ENCODE measurements around the gene SOX18. TPM values are rescaled to one million over a fixed set of nuclear protein-coding genes. Genes with fewer than 3 reads are reported as not detected.

The SOX18 gene
- total and polyA plus RNA-seq, 2 of the 13 experiments (the other 11 are each of a cell fraction or from before 2014, with no cell fraction given): 1.6 to 1.9 TPM

DNA sequence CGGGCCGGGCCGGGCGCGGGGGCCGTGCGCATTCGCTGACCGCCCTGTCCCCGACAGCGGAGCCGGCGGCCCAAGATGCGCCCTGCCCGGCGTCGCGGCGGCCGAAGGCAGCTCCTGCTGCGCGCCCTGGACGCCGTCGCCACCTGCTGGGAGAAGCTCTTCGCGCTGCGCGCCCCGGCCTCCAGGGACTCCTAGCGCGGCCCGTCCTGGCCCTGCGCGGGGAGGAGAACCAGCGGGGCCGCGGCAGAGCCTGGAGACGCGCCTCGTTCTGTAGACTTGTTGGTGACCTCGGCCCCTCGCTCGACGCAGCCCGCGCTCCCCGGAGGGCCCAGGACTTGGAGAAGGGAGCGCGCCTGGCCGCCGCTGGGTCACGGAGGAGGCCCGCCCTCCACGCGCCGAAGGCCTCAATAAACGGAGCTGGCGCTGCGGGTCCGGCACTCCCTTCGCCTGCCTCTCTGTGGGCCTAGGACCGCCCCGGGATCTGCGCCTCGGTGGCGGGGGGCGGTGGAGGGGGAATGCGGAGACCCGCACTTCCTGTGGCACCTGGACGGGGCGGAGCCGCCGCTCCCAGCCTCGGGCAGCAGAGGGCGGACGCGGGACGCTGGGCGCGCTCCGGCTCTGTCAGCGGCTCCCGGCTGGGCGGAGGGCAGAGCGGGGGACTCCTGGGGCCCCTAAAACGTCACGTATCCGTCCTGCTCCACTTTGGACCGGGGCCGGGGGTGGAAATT lies 10.7 kb downstream of the SOX18 start:
- no peaks in the 10 kb centered on the region for H3K9me3 ChIP-seq (ENCODE audit: low read length)
- no peaks in the 10 kb centered on the region for H3K27me3 ChIP-seq (ENCODE audit: control insufficient read depth in 1 of 2, insufficient read depth in 2 of 2, low read length in 2 of 2)
- intact Hi-C loops (cut with micrococcal nuclease; ENCODE audit: unreplicated experiment) (no loop called here), in situ Hi-C loops (cut with HindIII; ENCODE audit: extremely low pct_ligation_motif_present, low pct_unique_long_range_greater_than_20kb) (no loop called here)
- no peak for FAIRE-seq
- H3K4me2 ChIP-seq (ENCODE audit: low read depth, low read length): no peak overlapping the region
- peaks cover 71% of the 10 kb centered on the region for H3K4me1 ChIP-seq (ENCODE audit: insufficient read depth, low read length)
- no peak overlapping the region for H2AFZ ChIP-seq (ENCODE audit: low read length)
- H4K20me1 ChIP-seq (ENCODE audit: insufficient read depth, low read length): no peaks in the 10 kb centered on the region
- BruUV-seq (replicated peaks): no TSS peak
- ChIA-PET POLR2A (interaction anchor here (3.6 to 10.1 kb wide), 4 partner anchors 15 to 59 kb away, joined by 32 to 252 read pairs (median 40); partner anchors contain the start of genes PRPF6, SAMD10, SOX18 and TCEA2), CTCF (ENCODE audit: low intra/inter-chr PET ratio, low total read pairs) (no interaction called here)
- WGBS (ENCODE audit: low lambda C conversion rate): 96% methylated on average over 89 of the region's 91 CpGs
- ATAC-seq: no peak
- peaks cover 6 to 9% of the 10 kb centered on the region in 2 experiments; a peak in 3 of 5 replicates for H3K36me3 ChIP-seq (replicated peaks in 1 of 2; ENCODE audit: control insufficient read depth in 1 of 2, insufficient read depth in 2 of 2, low read length in 2 of 2)
- peaks cover 18% of the 10 kb centered on the region for H3K79me2 ChIP-seq (ENCODE audit: insufficient read depth, low read length)
- no peak overlapping the region for H3K9ac ChIP-seq (ENCODE audit: insufficient read depth, low read depth, low read length)
- no peak overlapping the region for H3K4me3 ChIP-seq (replicated peaks in 1 of 3; ENCODE audit: insufficient read depth in 1 of 3, low read depth in 2 of 3, low read length in 3 of 3)
- DNase-seq (ENCODE audit: low spot score): no peak
- peak overlapping the region; percentile 45 for H3K27ac ChIP-seq (ENCODE audit: extremely low read length, insufficient read depth, low read length)
- TF ChIP-seq GFI1 (CRISPR knock-in tag; IDR thresholded peaks at IDR 0.05; ENCODE audit: borderline replicate concordance) (no peak), ZBTB38 (CRISPR knock-in tag; IDR thresholded peaks at IDR 0.05) (peak; percentile 77), FOXK1 (CRISPR knock-in tag; IDR thresholded peaks at IDR 0.05; ENCODE audit: borderline replicate concordance, low read depth) (no peak), PHF21A (CRISPR knock-in tag; IDR thresholded peaks at IDR 0.05) (no peak), CENPT (CRISPR knock-in tag; IDR thresholded peaks at IDR 0.05; ENCODE audit: low read depth) (peak; percentile 33; the same call in 1 of the 2 replicates), RBAK (CRISPR knock-in tag; IDR thresholded peaks at IDR 0.05) (no peak), SP1 (IDR thresholded peaks at IDR 0.05) (no peak), SP1 (CRISPR knock-in tag; IDR thresholded peaks at IDR 0.05) (no peak), JDP2 (CRISPR knock-in tag; IDR thresholded peaks at IDR 0.05; ENCODE audit: borderline replicate concordance) (no peak), AHR (CRISPR knock-in tag; IDR thresholded peaks at IDR 0.05) (no peak), ISL2 (CRISPR knock-in tag; IDR thresholded peaks at IDR 0.05) (no peak), EEA1 (CRISPR knock-in tag; IDR thresholded peaks at IDR 0.05; ENCODE audit: borderline replicate concordance) (no peak), ZNF616 (CRISPR knock-in tag; IDR thresholded peaks at IDR 0.05; ENCODE audit: low read depth) (no peak)
- TF ChIP-seq, protein P1, sequence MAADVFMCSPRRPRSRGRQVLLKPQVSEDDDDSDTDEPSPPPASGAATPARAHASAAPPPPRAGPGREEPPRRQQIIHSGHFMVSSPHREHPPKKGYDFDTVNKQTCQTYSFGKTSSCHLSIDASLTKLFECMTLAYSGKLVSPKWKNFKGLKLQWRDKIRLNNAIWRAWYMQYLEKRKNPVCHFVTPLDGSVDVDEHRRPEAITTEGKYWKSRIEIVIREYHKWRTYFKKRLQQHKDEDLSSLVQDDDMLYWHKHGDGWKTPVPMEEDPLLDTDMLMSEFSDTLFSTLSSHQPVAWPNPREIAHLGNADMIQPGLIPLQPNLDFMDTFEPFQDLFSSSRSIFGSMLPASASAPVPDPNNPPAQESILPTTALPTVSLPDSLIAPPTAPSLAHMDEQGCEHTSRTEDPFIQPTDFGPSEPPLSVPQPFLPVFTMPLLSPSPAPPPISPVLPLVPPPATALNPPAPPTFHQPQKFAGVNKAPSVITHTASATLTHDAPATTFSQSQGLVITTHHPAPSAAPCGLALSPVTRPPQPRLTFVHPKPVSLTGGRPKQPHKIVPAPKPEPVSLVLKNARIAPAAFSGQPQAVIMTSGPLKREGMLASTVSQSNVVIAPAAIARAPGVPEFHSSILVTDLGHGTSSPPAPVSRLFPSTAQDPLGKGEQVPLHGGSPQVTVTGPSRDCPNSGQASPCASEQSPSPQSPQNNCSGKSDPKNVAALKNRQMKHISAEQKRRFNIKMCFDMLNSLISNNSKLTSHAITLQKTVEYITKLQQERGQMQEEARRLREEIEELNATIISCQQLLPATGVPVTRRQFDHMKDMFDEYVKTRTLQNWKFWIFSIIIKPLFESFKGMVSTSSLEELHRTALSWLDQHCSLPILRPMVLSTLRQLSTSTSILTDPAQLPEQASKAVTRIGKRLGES (CRISPR knock-in tag; IDR thresholded peaks at IDR 0.05; ENCODE audit: borderline replicate concordance): no peak
- TF ChIP-seq, protein P2, sequence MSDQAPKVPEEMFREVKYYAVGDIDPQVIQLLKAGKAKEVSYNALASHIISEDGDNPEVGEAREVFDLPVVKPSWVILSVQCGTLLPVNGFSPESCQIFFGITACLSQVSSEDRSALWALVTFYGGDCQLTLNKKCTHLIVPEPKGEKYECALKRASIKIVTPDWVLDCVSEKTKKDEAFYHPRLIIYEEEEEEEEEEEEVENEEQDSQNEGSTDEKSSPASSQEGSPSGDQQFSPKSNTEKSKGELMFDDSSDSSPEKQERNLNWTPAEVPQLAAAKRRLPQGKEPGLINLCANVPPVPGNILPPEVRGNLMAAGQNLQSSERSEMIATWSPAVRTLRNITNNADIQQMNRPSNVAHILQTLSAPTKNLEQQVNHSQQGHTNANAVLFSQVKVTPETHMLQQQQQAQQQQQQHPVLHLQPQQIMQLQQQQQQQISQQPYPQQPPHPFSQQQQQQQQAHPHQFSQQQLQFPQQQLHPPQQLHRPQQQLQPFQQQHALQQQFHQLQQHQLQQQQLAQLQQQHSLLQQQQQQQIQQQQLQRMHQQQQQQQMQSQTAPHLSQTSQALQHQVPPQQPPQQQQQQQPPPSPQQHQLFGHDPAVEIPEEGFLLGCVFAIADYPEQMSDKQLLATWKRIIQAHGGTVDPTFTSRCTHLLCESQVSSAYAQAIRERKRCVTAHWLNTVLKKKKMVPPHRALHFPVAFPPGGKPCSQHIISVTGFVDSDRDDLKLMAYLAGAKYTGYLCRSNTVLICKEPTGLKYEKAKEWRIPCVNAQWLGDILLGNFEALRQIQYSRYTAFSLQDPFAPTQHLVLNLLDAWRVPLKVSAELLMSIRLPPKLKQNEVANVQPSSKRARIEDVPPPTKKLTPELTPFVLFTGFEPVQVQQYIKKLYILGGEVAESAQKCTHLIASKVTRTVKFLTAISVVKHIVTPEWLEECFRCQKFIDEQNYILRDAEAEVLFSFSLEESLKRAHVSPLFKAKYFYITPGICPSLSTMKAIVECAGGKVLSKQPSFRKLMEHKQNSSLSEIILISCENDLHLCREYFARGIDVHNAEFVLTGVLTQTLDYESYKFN (CRISPR knock-in tag; conservative IDR thresholded peaks at IDR 0.05): no peak

All from HepG2 (cell line).